Posterior cingulate gyrus (tissue), 11 donors: ENCODE data around the gene CREB3L2.
"Not testable (repeated sequence)": the region's sequence is repeated elsewhere in the genome, so short reads cannot be mapped to it uniquely, and the experiment has no call there.

Experiments
- DNase-seq, 10 donors: peaks; one replicate each; pipeline versions ENCODE4 v3.0.0 to v3.0.0-alpha.2; 2020 to 2021; ENCODE audit warnings: mixed read lengths in 3 of 10
- intact Hi-C: fragments of 100-400 bp; cut with DNase I; formaldehyde crosslinking; loops from one replicate; pipeline ENCODE4 v1.15.1; 2023

Gene CREB3L2

DNA sequence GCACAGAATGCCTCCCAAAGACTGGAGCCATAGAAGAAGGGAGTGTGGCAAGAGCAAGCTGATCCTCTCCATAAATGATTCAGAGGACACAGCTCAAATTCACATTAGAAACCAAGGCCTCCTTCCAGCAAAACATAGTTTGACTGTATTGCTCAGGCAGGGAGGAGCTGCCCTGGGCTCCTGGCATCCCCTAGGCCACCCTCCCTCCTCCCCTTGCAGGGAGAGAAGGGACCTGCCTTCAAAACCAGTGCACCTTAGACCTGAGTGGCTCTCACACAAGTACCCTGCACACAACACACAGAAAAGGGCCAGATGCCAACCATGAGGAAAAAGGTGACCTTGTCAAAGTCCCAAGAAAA, 64.7 kb downstream of the CREB3L2 start:
- no peak for DNase-seq
- intact Hi-C loops, result no loop called here

DNA sequence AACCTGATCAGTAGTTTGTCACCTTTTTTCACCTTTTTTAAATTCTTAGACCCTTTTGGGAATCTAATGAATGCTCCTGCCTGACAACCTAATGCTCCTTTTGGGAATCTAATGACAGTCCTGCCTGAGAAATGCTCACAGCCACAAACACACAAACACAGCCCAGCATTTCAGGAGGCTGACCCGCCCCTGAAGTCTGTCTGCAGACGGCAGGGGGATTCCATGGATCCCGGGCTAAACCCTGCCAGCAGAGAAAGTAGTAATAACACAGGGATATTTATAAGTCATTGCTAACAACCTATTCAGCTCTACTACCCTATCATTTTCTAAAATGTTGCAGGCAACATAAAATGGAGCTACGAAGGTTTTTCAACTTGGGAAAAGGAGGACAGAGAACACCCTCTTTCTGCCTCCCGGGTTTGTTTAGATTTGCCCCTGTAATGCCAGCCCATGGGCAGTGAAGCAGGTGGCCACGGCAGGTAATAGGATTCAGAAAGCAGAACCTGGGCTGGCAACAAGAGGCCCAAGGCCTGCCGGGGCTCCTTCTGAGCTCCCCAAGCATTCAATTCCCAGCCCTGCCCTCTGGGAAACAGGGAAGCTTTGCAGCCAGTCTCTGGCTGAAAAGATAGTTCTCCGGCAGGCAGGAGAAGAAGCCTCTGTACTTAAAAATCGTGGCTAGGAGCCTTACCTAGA, 65.2 kb downstream of the CREB3L2 start:
- no peak for DNase-seq
- intact Hi-C loops, result no loop called here

- intact Hi-C loops, result no loop called here
- DNase-seq, result no peak
Observed at GRCh38 chr7:137935884-137936508, 65.9 kb downstream of the CREB3L2 start.

DNA sequence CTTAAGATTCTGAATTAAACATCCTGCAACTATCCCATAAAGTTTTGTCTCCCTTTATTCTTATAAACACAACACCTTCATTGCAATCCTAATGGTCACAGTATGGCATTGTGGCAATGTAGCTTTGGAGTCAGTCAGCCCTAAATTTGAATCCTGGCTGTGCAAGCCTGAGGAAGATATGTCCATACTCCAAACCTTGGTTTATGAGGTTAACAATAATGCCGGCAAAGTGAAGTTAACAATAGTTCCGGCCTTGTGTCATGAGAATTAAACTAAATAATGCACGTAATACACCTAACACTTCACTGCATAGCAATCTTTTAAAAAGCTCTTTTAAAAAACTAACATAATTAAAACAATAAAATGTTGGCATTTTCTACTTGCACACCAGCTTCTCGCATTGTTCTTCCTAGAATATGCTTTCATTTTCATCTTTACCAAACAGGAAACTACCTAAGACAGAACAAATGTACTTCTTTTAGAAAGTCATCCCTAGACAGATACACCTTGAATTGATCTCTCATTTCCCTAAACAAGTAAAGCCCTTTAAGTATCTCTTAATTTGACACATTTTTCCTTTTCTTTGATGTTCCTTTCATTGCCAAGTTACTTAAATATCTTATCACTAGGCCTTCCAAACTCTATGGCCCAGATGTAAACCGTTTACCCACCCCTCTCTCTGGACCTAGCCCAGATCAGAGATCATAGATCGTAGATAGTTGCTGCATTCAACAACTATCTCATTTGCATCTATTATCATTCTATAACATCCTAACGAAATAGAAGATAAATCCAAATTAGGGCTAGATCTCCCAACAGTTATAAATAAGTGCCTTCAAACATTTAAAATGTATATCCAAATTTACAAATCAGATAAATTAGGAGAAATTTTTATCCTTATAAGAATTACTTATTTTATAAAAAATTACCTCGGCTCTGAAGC, 66.7 kb downstream of the CREB3L2 start:
- DNase-seq, result no peak
- intact Hi-C loops, result no loop called here

GRCh38 chr7:137934176-137934826, 67.6 kb downstream of the CREB3L2 start:
- intact Hi-C loops, result no loop called here
- no peak for DNase-seq

- DNase-seq, result no peak
- intact Hi-C loops, result no loop called here
Observed at GRCh38 chr7:137933270-137934017, 68.4 kb downstream of the CREB3L2 start.

DNA sequence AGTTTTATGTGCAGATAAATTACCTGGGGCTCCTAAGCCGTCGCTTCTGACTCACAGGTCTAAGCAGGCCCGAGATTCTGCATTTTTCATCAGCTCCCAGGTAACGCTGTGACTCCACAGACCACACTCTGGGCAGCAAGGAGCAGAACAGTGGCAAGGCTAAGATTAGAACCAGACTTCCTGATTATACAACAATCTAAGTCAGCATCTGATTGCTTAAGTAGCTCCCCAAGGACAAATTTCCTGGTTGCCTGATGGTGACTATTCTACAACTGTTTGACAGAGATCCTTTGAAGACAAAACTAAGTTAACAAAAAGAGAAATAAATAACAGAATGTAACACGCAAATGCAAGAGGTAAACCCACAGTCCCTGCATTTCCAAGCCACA, 69.0 kb downstream of the CREB3L2 start:
- intact Hi-C loops, result no loop called here
- no peak for DNase-seq

DNA sequence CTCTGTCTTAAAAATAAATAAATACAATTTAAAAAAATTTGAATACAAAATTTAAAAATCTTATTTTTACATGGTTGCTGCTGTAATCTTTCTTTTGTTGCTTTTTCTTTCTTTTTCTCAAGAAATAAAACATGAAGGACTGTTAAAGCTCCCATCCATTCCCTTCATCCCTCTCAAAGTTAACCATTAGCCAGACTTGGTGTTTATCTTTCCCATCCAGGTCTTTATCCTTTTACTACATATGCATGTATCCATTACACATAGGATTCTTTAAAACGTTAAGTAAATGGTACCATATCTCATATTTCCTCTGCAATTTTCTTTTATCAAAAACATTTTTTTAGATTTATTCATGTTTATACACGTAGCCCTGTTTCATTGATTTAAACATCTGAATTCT, 70.1 kb downstream of the CREB3L2 start:
- DNase-seq, result no peak
- intact Hi-C loops, result no loop called here

GRCh38 chr7:137930581-137930980, 71.3 kb downstream of the CREB3L2 start:
- intact Hi-C loops, result no loop called here

DNA sequence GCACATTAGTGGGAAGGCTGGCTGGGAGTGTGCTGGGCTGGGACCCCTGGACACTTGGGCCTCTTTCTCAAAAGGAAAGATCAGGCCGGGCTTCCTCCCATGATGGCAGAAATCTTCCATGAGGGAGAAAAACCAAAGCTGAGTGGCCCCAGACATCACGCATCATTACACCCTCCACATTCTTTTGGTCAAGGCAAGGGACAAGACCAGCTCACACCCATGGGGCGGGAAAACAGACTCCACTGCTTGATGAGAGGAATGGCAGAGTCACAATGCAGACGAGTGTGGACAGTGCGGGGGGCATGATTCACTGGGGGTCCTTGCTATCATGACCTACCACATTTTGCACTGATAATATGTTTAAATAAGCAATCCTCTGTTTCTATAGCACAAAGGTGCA, 73.3 kb downstream of the CREB3L2 start:
- intact Hi-C loops, result no loop called here
- no peak for DNase-seq

More at GRCh38 chr7:137930581-137930980, 71.3 kb downstream of the CREB3L2 start:
- DNase-seq, result no peak

GRCh38 chr7:137927386-137927785, 74.5 kb downstream of the CREB3L2 start:
- intact Hi-C loops, result no loop called here
- no peak for DNase-seq

DNA sequence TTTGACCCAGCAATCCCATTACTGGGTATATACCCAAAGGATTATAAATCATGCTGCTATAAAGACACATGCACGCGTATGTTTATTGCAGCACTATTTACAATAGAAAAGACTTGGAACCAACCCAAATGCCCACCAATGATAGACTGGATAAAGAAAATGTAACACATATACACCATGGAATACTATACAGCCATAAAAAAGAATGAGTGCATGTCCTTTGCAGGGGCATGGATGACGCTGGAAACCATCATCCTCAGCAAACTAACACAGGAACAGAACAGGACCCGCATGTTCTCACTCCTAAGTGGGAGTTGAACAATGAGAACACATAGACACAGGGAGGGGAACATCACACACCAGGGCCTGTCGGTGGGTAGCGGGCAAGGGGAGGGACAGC, 75.7 kb downstream of the CREB3L2 start:
- DNase-seq, intact Hi-C loops: not testable (repeated sequence)

GRCh38 chr7:137925754-137926153, 76.1 kb downstream of the CREB3L2 start:
- intact Hi-C loops, result no loop called here
- no peak for DNase-seq

- no peak for DNase-seq
- intact Hi-C loops, result no loop called here
Observed at GRCh38 chr7:137925091-137925490, 76.8 kb downstream of the CREB3L2 start.

GRCh38 chr7:137923380-137923779, 78.5 kb downstream of the CREB3L2 start:
- intact Hi-C loops, result no loop called here
- DNase-seq, result no peak

DNA sequence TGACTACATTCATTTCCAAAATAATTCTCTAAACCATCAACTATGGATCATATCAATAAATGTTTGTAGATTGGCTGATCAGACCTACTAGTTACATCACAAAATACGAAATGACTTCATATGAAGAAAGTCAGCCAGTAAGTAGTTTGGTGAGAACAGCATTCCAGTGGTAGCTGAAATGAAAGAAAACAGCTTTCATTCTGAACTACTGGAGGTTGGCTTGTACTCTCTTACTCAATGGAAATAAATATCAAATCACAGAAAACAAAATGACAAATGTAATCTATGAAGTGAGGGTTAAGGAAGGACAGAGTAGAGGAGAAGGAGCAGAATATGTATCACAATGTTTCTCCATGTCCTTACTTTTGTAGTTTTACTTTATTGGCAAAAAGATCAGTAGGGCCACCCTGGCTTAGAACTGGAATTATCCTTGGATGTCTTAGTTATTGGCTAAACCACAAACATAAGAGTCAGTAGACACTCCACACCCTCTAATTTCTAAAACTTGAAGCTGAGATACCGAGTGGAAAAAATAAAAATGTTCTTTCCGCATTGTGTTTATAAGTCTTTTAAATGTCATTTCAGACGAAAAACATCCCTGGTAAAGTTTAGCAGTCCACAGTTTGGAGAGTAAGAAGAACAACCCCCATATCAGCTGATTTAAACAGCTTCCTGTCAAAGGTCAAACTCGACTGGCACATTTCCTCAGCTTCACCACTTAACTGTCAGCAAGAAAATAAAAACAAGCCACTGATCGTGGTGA, 81.1 kb downstream of the CREB3L2 start:
- no peak for DNase-seq
- intact Hi-C loops, result no loop called here

GRCh38 chr7:137919987-137920386, 81.9 kb downstream of the CREB3L2 start:
- DNase-seq, result no peak
- intact Hi-C loops, result no loop called here

GRCh38 chr7:137916980-137917645, 84.8 kb downstream of the CREB3L2 start:
- no peak for DNase-seq
- intact Hi-C loops, result no loop called here

GRCh38 chr7:137916564-137916963, 85.3 kb downstream of the CREB3L2 start:
- DNase-seq, result no peak
- intact Hi-C loops, result no loop called here
